Cardiac fibroblast (primary cell): Measurements from ENCODE around the gene GOLGA6L7.
"Not testable (repeated sequence)": the region's sequence is repeated elsewhere in the genome, so short reads cannot be mapped to it uniquely, and the experiment has no call there.

Experiments used
- DNase-seq, 2 donors: peaks; one replicate each; pipeline versions ENCODE4 v3.0.0 to v3.0.0-alpha.2; 2010; ENCODE audit warnings: low read depth in 2 of 2
- H3K4me3 ChIP-seq, 2 donors: replicated peaks in 1 of 2; 1 replicate in 1 of 2; 2 replicates in 1 of 2; pipeline ENCODE4 v1.5.1; 2011; ENCODE audit warnings: low read depth in 2 of 2, low read length in 2 of 2, mild to moderate bottlenecking in 2 of 2, moderate library complexity in 1 of 2
- CTCF ChIP-seq: IDR thresholded peaks from one replicate; pipeline ENCODE4 v1.5.1; 2011; ENCODE audit warnings: low read depth, mild to moderate bottlenecking, low read length, inconsistent platforms

The GOLGA6L7 gene

GRCh38 chr15:28891588-28891987 is 43.1 kb upstream of the GOLGA6L7 start:
- no peak for TF ChIP-seq CTCF
- DNase-seq, result no peak

GRCh38 chr15:28890711-28891495 is 42.5 kb upstream of the GOLGA6L7 start:
- no peak for DNase-seq
- no peak for TF ChIP-seq CTCF
- no peak overlapping the region for H3K4me3 ChIP-seq

More at GRCh38 chr15:28891588-28891987, 43.1 kb upstream of the GOLGA6L7 start:
- H3K4me3 ChIP-seq, result no peak overlapping the region

- not testable (repeated sequence) for H3K4me3 ChIP-seq, DNase-seq
Observed at GRCh38 chr15:28890291-28890690, 41.8 kb upstream of the GOLGA6L7 start.

GRCh38 chr15:28889871-28890270 is 41.4 kb upstream of the GOLGA6L7 start:
- not testable (repeated sequence) for H3K4me3 ChIP-seq, DNase-seq

- no peak overlapping the region for H3K4me3 ChIP-seq
- TF ChIP-seq CTCF, result no peak
- DNase-seq, result no peak
Observed at GRCh38 chr15:28889346-28889745, 40.9 kb upstream of the GOLGA6L7 start.

GRCh38 chr15:28888900-28889299 is 40.5 kb upstream of the GOLGA6L7 start:
- TF ChIP-seq CTCF, result no peak
- H3K4me3 ChIP-seq, result no peak overlapping the region
- DNase-seq, result no peak

- no peak for TF ChIP-seq CTCF
- no peak for DNase-seq
- no peak overlapping the region for H3K4me3 ChIP-seq
Observed at GRCh38 chr15:28888302-28888894, 40.0 kb upstream of the GOLGA6L7 start.
